Hepatocyte (in vitro differentiated cells): ENCODE results near the gene SIK2.

Experiments used
- EZH2 ChIP-seq: fragments of 200-600 bp; sonication (generic); IDR thresholded peaks from 2 replicates; pipeline ENCODE4 v1.6.1; 2016; ENCODE audit warnings: antibody characterized with exemption, mild to moderate bottlenecking, borderline replicate concordance
- EZH2phosphoT487 ChIP-seq: fragments of 200-600 bp; sonication (generic); IDR thresholded peaks from one replicate; pipeline ENCODE4 v1.6.1; 2018; ENCODE audit warnings: antibody characterized with exemption, mild to moderate bottlenecking, low read depth, moderate library complexity; ENCODE audit not compliant: unreplicated experiment, severe bottlenecking
- TF ChIP-seq, protein P1 (sequence below): fragments of 200-600 bp; sonication (generic); IDR thresholded peaks from 2 replicates; pipeline ENCODE4 v1.5.1; 2016; ENCODE audit warnings: antibody characterized with exemption, mild to moderate bottlenecking; ENCODE audit not compliant: poor library complexity

DNA sequence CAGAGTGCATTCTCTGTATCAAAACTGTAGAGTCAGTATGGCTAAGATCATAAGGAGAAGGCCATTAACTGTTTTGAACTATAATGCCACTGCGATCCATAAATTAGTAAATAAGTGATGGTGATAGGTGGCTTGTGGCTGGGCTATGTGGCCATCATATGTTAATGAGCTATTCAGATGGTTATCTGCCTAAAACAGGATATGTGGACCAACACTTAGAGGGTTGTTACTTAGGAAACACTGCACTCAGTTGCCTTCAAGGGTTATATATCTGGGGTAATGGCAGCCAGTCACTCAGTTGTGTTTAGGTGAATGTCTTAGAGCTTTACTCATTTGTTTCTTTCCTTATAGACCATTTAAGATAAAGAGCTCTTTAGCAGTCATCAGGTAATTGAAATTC lies 97.9 kb downstream of the SIK2 start:
- TF ChIP-seq, protein P1, sequence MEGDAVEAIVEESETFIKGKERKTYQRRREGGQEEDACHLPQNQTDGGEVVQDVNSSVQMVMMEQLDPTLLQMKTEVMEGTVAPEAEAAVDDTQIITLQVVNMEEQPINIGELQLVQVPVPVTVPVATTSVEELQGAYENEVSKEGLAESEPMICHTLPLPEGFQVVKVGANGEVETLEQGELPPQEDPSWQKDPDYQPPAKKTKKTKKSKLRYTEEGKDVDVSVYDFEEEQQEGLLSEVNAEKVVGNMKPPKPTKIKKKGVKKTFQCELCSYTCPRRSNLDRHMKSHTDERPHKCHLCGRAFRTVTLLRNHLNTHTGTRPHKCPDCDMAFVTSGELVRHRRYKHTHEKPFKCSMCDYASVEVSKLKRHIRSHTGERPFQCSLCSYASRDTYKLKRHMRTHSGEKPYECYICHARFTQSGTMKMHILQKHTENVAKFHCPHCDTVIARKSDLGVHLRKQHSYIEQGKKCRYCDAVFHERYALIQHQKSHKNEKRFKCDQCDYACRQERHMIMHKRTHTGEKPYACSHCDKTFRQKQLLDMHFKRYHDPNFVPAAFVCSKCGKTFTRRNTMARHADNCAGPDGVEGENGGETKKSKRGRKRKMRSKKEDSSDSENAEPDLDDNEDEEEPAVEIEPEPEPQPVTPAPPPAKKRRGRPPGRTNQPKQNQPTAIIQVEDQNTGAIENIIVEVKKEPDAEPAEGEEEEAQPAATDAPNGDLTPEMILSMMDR, result no peak
- no peak for TF ChIP-seq EZH2phosphoT487
- no peak for TF ChIP-seq EZH2
